Globus pallidus (tissue), 1 donor: ENCODE measurements around the gene HESX1.

ENCODE experiments used
- DNase-seq: peaks from one replicate; pipeline ENCODE4 v3.0.0-alpha.2; 2015; ENCODE audit warnings: low spot score

Gene HESX1

DNA sequence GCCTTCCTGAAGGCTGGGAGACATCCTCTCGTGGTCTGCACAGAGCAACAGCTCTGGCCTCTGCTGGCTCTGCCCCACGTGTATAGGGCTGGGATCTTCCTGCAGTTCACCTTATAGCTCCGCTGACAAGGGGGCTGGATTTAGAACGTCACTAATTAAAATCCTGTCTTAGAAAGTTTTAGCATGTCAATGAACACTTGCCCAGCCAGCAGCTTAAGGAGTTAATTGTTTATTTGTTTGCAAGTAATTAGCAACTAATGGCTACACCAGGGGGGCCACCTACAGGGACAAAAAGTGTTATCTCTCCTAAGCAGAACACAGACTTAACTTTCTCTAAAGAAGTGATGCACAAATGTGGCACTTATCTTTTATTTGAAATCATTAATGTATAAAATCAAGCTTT lies at the start of gene HESX1:
Gene HESX1, minus strand, starts transcription at position 84 of the 403 bp plus-strand sequence. Its CDS starts 60 bp downstream, at position 24.
- DNase-seq = no peak

DNA sequence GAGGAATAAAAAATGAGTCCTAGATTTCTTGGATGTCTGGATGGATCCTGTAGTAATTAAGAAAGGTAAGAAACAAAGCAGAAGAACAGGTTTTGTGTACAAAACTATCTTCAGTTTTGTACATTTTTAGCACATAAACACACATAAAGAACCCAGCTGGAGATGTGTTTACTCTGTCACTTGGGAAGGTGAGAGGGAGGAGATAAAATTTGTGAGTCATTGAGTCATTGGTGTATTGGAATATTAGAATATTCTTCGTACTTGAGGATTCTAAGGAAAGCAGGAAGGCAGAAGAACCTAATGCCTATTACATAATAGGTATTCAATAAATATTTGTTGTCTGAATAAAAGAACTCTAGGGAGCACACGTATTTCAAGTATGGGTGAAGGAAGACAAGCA lies 45.2 kb upstream of the HESX1 start:
- DNase-seq = no peak

DNA sequence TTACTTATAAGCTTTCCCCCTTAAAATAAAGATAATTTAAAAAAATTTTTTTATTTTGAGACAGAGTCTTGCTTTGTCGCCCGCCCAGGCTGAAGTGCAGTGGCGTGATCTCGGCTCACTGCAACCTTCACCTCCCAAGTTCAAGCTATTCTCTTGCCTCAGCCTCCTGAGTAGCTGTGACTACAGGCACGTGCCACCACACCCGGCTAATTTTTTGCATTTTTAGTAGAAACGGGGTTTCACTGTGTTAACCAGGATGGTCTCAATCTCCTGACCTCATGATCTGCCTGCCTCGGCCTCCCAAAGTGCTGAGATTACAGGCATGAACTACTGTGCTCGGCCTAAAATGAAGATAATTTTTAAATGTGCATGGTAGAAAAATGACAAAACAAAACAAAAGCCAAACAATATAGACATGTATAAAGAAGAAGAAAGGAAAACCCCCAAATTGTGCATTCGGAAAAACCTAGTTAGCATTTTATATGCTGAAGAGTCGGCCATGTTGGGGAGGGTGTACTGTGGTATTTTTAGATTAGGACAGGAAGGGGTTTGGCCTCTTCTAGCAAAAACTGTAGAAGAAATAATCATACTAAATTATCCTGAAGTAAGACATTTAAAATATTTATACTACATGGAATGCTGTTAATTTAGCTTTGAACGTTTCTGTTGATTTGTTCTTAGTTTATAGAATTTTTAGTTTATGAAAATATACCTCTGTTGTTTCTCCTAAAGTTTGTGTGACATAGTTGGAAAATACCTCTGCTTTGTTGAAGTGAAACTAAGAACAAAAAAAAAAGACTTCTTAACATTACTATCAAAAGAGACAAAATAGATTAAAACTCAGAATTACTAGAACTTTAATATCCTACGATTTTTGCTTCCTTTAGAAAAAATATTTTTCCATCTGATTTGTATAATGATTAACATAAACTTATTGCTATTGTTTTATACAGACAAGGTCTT lies 35.1 kb upstream of the HESX1 start:
- DNase-seq = no peak

DNA sequence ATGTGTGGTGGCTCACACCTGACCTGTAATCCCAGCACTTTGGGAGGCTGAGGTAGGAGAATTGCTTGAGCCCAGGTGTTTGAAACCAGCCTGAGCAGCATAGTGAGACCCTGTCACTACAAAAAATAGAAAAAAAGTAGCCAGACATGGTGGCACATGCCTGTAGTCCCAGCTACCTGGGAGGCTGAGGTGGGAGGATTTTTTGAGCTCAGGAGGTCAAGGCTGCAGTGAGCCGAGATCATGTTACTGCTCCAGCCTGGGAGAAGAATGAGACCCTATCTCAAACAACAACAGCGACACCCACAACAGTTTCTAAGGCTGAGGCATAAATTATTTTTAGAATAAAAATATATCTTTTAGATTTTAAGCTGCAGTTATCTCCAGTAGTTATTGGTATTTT lies 34.0 kb upstream of the HESX1 start:
- no peak for DNase-seq

DNA sequence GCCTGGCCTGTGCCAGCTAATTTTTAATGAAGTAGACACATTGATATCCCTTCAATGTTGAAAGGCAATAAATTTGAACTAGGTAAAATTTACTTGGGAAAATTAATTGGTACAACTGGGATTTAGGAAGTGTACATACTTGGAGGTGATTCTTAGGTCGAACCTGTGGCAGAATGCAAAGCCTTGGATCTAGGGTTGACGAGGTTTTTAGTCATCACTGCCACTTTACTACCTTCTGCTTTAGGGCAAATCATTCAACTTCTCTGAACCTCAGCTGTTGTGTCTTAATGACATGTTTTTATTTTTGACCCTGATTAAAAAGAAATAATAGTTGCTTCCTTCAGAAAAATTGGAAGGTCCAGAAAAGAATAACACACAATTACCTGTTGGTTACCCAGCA lies 30.2 kb upstream of the HESX1 start:
- no peak for DNase-seq

DNA sequence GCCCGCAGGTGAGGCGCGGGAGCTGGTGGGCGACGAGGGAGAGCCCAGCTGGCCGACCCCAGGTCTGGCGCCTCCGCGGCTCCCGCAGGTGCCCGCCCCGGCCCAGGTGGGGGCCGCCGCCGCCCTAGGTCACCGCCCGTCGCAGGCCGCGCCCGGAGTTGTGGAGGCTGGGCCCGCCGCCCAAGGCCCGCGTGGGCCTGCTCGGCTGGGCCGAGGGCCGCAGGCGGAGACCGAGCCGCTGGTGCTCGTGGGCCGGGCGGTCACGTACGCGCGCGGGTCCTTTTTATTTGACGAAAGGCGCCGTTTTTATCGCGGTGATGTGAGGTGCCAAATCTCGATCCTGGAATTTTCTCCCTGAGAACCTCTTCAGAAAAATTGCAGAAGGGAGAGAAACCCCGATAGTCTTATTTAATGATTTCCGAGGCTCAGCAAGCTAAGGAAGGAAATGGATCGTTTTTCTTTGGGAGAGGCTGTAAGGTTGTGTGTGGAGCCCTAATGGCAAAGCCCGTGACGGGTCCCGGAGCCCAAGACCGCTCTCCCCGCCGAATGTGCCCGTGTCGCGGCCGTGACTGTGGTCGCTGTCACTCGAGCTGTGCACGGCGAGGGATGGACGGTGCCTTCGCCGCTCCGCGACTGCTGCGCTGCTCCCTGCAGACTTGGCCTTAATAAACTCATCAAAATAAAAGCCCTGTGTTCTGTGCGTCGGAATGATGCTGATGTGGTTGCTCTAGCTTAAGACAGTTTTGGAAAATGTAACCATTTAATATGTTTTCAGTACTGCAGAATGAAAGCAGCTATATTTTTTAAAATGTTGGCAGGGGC lies 28.4 kb upstream of the HESX1 start:
- peak; percentile 76 for DNase-seq

DNA sequence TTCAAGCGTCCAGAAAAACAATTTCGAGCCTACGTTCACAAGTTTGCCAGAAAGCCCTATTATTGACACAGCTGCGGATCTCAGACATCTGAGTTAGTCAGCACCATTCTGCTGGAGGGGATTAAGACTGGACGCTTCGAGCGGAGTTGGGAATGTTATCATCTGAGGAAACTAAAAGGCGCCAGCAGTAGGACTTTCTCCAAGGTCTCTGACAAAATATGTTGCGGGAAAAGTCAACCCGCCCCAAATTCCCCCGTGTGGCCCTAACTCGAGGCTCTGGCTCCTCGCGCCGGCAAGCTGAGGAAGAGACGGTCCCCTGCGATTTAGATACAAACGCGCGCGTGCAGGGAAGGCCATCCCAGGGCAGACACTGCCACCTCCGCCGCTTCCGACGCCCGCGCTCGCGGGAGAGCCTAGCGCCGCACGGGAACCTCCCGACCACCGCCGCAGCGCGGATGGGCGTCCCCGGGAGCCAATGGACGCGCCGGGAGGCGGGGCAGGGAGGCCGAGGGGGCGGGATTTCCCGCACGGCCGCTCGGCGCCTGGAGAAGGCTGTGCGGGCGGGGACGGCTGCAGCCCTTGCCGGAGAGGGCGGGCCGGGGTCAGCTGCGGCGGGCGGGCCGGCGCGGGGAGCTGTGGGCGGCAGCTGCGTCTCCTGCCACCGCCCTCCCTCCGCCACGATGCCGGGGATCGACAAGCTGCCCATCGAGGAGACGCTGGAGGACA lies 27.6 kb upstream of the HESX1 start, which contains the start of gene APPL1:
Gene APPL1, plus strand, starts transcription at position 526 of the 726 bp plus-strand sequence. Its CDS starts 155 bp downstream, at position 681.
- DNase-seq = peak; percentile 94

DNA sequence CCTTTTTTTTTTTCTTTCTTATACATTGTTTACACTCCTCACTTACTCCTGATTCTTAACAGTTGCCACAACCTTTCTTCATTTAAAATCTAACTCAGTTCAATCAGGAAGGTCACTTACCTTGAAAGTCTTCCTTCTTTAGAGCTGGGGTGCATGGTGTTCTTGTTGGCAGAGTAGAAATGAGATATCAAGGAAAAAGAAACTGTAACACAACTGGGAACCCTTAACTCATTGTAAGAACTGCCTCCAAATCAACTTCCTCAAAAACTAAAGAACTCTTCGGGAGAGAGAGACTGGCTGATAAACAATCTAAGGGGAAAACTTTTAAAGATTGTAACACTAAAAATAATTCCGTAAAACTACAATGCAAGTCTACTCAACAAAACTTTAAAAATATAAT lies 26.4 kb upstream of the HESX1 start:
- peak; percentile 16 for DNase-seq

DNA sequence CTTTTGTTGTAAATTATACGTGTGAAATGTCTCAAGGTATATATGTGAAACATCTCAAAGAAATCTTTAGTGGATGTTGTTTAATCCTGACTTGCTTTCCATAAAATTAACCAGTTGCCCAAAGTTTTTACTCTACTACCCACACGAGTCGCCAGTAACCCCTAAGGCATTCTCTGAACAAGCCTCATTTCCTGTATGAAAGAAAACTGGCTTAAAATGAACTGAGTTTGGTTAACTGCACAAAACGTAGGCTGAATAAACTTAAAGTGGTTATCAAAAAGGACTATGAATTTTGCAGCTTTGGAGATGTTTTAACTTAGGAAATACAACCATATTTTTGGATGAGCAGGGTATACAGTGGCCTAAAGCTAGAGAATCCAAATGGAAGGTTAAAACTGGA lies 25.1 kb upstream of the HESX1 start:
- DNase-seq = no peak

DNA sequence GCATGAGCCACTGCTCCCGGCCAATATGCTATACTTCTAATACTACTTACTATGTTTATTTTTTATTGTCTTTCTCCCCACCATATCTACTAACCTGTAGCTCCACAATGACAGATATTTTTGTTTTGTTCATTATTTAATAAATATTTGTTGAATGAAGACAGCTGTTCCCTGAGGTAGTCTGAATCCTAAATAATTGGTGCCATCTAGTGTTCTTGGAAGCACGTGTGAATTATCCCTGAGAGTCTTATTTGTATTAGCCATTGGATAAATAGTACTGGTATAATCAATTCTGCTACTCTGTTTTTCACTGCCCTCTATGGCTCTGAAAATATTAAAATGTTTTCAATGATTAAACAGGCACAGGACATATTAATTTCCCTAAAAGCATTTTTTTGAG lies 22.1 kb upstream of the HESX1 start:
- DNase-seq = peak; percentile 22

DNA sequence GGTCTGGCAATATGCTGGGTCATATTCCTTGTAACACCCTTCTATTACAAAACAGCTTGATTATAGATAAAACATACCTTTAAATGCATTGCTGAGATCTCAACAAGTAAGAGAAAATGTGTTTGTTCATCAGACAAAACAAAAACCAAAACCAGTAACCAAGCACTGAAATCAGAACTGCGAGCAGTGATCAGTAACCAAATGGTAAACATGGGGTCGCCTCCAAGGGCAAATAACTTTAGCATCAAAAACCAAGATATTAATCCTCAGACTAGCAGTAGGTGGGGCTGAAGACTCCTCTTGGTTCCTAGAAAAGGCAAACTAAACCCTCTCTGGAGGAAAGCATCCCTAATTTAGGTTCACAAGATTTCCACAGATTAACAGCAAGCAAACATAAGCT lies 6.6 kb upstream of the HESX1 start:
- no peak for DNase-seq

DNA sequence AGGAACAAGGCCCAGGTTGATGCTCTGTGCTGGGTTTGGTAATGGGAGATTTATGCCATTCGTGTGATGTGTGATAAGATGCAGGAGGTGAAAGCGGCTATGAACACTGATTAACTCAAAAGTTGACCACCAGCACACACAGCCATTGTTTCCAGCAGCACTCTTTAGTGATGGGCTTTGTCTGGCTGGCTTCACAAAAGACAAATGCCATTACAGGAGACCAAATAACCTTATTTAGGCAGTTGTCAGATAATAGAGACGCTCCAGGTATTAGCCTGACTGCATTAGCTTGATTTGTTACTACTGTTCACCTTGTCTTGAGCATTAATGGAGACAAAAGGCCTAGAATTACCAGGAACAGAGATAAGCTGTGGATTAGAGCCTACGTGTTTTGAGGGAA lies 5.1 kb downstream of the HESX1 start:
- DNase-seq = no peak

DNA sequence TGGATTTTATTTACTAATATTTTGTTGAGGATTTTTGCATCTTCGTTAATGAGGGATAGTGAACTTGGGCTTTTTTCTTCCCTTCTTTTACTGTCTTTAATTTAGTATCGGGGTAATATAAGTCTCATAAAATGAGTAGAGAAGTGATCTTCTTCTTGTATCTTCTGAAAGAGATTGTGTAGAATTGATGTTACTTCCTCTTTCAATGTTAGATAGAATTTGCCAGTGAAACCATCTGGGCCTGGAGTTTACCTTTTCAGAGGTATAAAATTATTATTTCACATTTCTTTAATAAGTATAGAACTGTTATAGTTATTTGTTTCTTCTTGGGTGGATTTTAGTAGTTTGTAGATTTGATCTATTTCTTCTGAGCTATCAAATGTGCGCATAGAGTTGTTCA lies 7.8 kb downstream of the HESX1 start:
- DNase-seq = no peak

DNA sequence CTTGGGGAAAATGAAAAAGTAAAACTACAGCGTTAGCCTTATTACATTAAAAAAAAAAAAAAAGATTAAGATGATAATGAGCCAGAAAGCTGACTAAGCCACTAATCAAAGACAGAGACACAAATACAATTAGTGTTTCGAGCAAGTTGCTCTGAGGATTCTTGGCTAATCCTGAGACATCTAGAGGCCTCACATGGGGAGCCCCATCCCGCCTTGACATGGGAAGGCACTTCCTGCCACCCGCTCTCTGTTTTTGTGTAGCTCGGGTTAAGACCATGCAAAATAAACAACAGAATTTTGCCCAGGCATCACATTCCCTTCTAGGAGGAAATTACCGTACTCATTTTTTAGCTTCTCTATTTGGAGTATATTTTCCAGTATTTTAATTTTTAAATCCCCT lies 15.3 kb downstream of the HESX1 start:
- DNase-seq = no peak

DNA sequence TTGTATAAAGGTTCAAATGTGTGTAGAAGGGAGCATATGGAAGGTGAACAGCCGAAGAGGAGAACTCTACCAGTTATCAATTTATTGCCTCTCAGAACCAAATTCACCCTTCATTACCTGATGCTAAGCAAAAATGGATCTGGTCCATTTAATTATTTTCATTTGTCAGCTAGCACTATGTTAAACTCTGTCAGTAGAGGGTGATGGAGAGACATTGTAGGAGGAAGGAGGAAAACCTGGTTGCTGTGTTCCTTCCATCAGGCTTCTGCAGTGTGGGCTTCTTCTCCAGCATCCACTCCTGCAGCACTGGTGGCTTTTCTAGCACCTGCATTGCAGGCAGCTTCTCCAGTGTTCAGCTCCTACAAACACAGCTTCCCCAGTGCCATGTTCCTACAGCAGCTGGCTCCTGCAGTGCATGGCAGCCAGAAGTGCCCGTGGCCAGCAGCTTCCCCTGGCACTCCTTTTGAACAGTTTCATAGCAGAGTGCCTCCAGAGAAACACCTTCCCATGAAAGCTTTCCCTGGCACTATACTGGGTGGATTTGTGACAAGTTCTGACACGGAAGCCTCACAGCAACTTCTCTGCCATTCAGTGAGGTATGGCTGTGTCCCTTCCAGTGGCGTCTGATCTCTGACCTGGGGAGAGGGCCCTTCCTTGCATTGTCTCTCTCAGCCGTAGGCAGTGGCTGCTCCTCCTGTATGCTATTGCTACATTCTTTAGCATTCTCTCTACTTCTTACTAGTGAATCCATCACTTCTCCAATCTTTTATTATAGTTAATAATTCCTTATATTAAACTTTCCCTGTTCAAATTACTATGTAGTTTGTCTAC lies 20.0 kb downstream of the HESX1 start:
- no peak for DNase-seq

DNA sequence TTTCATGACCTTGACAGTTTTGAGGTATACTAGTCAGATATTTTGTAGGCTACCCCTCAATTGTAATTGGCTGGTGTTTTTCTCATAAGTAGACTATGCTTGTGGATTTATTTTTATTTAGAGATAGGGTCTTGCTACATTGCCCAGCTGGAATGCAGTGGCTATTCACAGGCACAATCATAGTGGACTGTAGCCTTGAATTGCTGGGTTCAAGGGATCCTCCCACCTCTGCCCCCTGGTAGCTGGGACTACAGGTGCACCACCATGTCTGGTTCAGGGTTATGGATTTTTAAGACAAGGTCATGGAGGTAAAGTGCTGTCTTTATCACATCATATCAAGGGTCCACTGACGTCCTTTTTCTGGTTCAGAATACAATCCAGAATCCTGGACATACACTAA lies 23.7 kb downstream of the HESX1 start:
- DNase-seq = no peak

DNA sequence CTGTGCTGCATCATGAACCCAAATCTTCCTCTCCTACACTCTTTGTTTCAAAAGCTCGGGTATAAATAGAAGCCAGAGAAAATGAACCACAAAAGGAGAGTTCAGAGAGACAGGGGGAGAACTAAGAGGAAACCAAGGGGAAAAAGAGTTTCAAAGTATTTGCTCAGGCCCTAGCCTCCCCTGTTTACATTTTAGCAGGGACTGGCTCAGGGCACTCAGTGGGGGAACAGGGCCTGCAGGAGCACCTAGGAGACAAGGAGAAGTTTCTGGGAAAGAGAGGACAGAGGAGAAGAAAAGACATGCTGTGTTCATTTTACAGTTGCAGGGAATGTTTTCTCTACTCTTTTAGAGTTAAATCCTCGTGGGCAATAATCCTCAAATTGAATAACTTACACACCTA lies 26.1 kb downstream of the HESX1 start:
- no peak for DNase-seq

DNA sequence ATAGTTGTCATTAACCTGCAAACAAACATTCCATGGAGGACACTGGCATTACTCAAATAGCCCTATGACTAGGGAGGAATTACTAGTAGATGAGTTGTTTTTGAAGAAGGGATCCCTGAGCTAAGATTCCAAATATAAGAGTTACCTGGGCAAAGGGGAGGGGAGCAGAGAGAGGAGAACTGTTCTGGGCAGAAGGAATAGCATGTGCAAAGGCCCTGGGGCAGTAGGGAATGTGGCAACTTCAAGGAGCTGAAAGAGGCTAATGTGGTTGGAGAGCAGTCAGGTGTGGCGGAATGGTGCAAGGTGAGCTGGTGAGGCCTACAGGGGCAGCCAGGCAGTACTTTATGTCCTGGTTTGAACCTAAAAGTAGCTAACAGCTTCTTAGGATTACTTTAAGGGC lies 28.8 kb downstream of the HESX1 start:
- DNase-seq = no peak

DNA sequence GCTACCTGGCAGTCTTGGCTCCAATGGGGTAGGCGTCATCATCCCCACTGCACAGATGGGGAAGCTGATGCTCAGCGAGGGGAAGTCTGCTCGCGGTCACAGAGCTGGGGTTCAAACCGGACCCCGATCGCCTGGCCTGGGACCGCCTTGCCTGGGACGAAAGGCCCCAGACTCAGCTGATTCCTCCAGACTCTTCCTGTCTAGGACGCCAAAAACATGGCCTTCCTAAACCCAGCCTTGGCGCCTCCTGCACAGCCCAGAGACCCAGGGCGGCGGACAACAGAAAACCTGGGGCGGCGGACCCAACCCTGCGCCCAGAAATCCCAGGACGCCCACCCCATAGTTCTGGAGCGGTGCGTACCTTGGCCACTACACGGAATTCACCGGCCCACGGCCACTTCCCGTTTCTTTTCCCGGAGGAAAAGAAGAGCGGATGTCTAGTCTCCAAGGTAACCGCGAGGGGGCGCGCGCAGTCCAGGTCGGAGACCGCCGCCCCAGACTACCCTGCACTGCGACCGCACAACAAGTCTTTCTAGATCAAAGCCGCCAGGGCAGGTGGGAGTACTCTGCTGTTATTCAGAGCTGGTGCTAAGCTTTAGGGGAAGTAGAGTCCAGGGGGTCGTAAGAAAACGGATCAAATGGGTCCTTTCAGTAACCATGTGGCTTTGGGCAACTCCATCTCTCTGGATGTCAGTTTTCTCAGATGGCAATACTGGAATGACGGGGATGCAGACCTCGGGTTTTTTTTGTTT lies 29.7 kb downstream of the HESX1 start:
- DNase-seq = peak; percentile 61

DNA sequence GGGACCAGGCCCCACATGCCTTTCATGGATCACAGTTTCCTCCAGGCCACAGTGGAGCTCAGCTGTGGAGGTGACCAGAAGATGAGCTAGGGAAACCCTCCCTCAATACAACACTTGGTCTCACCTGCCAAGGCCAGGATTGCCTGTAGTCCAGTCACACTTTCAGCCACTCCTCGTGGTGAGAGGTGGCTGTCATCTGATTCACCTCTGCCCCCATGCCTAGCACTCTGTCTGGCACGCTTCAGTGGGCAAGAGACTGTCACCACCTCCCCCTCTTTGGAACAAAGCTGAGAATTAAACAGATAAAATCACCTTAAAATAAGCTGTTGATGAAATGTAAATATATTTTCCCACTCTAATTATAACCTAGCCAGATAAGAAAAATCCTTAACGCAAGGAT lies 30.7 kb downstream of the HESX1 start:
- DNase-seq = no peak

DNA sequence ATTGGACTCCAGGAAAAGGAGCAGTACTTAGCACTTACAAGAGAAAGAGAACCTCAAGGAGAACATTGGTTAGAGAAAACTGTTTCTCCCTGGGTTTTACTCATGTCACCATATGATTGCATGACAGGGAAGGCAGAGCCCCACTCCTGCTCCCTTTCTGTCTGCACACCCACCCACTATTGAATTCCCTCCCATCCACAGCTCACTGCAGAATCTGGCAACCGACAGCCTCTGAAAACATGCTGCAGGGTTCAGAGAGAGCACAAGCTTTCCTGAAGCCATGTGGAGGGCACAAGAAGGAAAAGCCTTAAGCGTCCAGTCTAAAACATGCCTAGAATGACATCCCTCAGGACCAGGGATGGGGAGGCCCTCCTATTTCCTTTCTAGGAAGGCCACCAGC lies 31.6 kb downstream of the HESX1 start:
- DNase-seq = no peak
